Uterus (tissue), 4 donors: ENCODE results near the gene EIF4EBP2. TPM values are rescaled to one million over a fixed set of nuclear protein-coding genes. Genes with fewer than 3 reads are reported as not detected.

ENCODE experiments used
- DNase-seq, 2 donors: peaks; one replicate each; pipeline ENCODE4 v3.0.0-alpha.2; 2019 to 2020
- H3K27ac ChIP-seq, 2 donors: fragments of 200-600 bp; sonication (generic); 1 replicate in 1 of 2; 2 replicates in 1 of 2; pipeline ENCODE4 v1.5.1; 2016 to 2018
- H3K27me3 ChIP-seq, 2 donors: fragments of 200-600 bp; sonication (generic); one replicate each; pipeline ENCODE4 v1.5.1; 2018 to 2019; ENCODE audit warnings: control low read depth in 1 of 2
- H3K36me3 ChIP-seq, 2 donors: fragments of 200-600 bp; sonication (generic); one replicate each; pipeline ENCODE4 v1.5.1; 2019; ENCODE audit warnings: control low read depth in 1 of 2
- H3K4me1 ChIP-seq, 2 donors: fragments of 200-600 bp; sonication (generic); one replicate each; pipeline ENCODE4 v1.5.1; 2018 to 2019; ENCODE audit warnings: control low read depth in 1 of 2
- H3K4me3 ChIP-seq, 2 donors: fragments of 200-600 bp; sonication (generic); 1 replicate in 1 of 2; 2 replicates in 1 of 2; pipeline ENCODE4 v1.5.1; 2018 to 2019; ENCODE audit warnings: mild to moderate bottlenecking in 1 of 2
- H3K9me3 ChIP-seq, 2 donors: fragments of 200-600 bp; sonication (generic); one replicate each; pipeline ENCODE4 v1.5.1; 2019; ENCODE audit warnings: control low read depth in 1 of 2
- CTCF ChIP-seq, 4 experiments: fragments of 200-600 bp in 2 of 4; fragments of 450-650 bp in 2 of 4; sonication (generic) in 2 of 4; IDR thresholded peaks; one replicate each; pipeline ENCODE4 v1.5.1; 2016 to 2019; ENCODE audit warnings: antibody characterized with exemption in 4 of 4, mild to moderate bottlenecking in 2 of 4, moderate library complexity in 1 of 4
- POLR2A ChIP-seq, 2 donors: fragments of 450-650 bp; IDR thresholded peaks; one replicate each; pipeline ENCODE4 v1.6.1; 2016; ENCODE audit warnings: antibody characterized with exemption in 2 of 2, mild to moderate bottlenecking in 1 of 2, moderate library complexity in 1 of 2
- intact Hi-C: fragments of 100-400 bp; cut with DNase I; formaldehyde crosslinking; loops from one replicate; pipeline ENCODE4 v1.15.1; 2023; ENCODE audit warnings: low total_unique reads
- total RNA-seq, 4 donors: library from RNA; depleted of rRNA in 3 of 4; stranded (reverse); fragments of >200 nt in 3 of 4; gene quantifications; one replicate each; pipeline versions ENCODE4 v1.1.0 to v1.2.4, GENCODE V29; 2014 to 2023
- donor health status: DM: yes; HTN: yes; CAD: no.

Gene EIF4EBP2
- total RNA-seq, 4 donors from 2014 or later, result 26.9 to 70.3 (median 46.3) TPM

GRCh38 chr10:70448236-70448635, 44.3 kb downstream of the EIF4EBP2 start:
- TF ChIP-seq CTCF (IDR thresholded peaks at IDR 0.05) (no peak), POLR2A (IDR thresholded peaks at IDR 0.05) (no peak)
- Histone ChIP-seq H3K9me3 (no peaks in the 10 kb centered on the region), H3K4me3 (no peak overlapping the region), H3K36me3 (no peaks in the 10 kb centered on the region), H3K27me3 (no peaks in the 10 kb centered on the region), H3K4me1 (peaks cover 0 to 3% of the 10 kb centered on the region in 2 donors), H3K27ac (no peak overlapping the region)
- intact Hi-C loops, result no loop called here
- DNase-seq, result no peak

DNA sequence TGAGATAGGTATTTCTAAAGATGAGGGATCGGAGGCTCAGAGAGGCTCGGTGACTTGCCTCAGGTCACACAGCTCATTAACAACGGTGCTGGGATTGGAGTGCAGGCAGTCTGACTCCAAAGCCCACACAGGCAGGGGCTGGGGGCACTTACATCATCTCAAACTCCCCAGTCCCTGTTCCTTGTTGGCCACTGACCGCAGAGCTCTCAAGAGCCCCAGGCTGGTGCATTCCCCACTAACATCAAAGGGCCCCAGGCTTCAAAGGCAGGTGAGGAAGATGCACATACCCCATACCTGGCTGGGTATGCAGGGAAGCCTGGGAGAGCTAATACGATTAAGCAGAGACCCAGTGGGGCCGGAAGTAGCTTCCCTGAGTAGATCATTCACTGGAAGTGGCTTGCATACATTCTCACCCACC, 51.3 kb downstream of the EIF4EBP2 start:
- H3K9me3 ChIP-seq, result no peaks in the 10 kb centered on the region
- H3K36me3 ChIP-seq, result no peaks in the 10 kb centered on the region
- intact Hi-C loops, result no loop called here
- DNase-seq, result no peak
- no peak overlapping the region for H3K4me3 ChIP-seq
- no peak for TF ChIP-seq CTCF (IDR thresholded peaks at IDR 0.05)
- H3K27me3 ChIP-seq, result no peaks in the 10 kb centered on the region
- no peak overlapping the region for H3K27ac ChIP-seq
- no peaks in the 10 kb centered on the region for H3K4me1 ChIP-seq

DNA sequence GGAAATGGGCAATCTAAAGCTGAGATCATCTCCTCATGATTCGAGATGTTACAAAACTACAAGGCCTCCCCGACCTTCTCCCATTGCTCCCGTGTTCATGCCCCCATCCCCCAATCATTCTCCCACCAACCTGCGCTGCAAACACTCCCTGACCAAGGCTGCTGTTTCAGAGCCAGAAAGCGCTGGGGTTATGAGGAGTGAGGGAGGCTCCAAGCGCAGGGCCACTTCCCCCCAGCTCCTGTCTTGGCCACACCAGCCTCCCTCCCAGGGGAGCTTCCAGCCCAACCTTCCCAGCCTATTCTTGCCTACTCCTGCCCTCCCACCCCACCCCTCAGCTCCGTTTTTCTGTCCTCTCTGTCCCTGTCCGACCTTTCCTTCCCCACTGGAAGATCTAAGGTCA, 52.2 kb downstream of the EIF4EBP2 start:
- intact Hi-C loops, result no loop called here
- H3K4me1 ChIP-seq, result no peaks in the 10 kb centered on the region
- no peak for DNase-seq
- H3K27me3 ChIP-seq, result no peaks in the 10 kb centered on the region
- no peak overlapping the region for H3K4me3 ChIP-seq
- H3K27ac ChIP-seq, result no peak overlapping the region
- H3K9me3 ChIP-seq, result no peaks in the 10 kb centered on the region
- TF ChIP-seq CTCF (IDR thresholded peaks at IDR 0.05) (no peak), POLR2A (IDR thresholded peaks at IDR 0.05) (no peak)
- H3K36me3 ChIP-seq, result no peaks in the 10 kb centered on the region

DNA sequence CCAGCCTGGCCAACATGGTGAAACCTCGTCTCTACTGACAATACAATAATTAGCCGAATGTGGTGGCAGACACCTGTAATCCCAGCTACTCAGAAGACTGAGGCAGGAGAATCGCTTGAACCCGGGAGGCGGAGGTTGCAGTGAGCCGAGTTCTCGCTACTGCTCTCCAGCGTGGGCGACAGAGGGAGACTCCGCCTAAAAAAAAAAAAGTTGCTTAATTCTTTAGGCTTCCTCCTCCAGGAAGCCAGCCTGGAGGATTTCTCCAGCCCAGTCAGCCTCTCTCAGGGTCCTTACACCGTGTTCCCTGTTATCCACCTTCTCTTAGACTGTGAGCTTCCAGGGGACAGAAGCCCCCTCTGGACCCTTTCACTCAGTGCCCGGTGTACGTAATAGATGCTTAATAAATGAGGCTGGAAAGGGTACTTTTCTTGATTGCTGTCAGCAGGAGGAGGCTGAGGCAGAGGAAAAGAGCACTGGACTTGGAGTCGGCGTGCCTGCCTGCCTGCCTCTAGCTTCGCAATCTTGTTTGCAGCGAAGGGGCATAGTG, 53.9 kb downstream of the EIF4EBP2 start:
- H3K36me3 ChIP-seq, result no peaks in the 10 kb centered on the region
- TF ChIP-seq POLR2A (IDR thresholded peaks at IDR 0.05) (no peak), CTCF (IDR thresholded peaks at IDR 0.05) (no peak)
- no peaks in the 10 kb centered on the region for H3K27me3 ChIP-seq
- intact Hi-C loops, result no loop called here
- H3K4me1 ChIP-seq, result no peaks in the 10 kb centered on the region
- no peak for DNase-seq
- H3K27ac ChIP-seq, result peak overlapping the region in 1 of 2 donors; percentile 62
- H3K4me3 ChIP-seq, result peak overlapping the region in 1 of 2 donors; percentile 32
- H3K9me3 ChIP-seq, result no peaks in the 10 kb centered on the region

- H3K4me3 ChIP-seq, result peak overlapping the region; percentile 13 to 32
- no peaks in the 10 kb centered on the region for H3K27me3 ChIP-seq
- H3K36me3 ChIP-seq, result no peaks in the 10 kb centered on the region
- H3K27ac ChIP-seq, result peak overlapping the region; percentile 22 to 62
- DNase-seq, result peak; percentile 71 to 78
- intact Hi-C loops, result no loop called here
- H3K9me3 ChIP-seq, result no peaks in the 10 kb centered on the region
- TF ChIP-seq CTCF (IDR thresholded peaks at IDR 0.05), result peak in 2 of 4 experiments; percentile 34 to 41
- peak in 1 of 2 donors; percentile 36 for TF ChIP-seq POLR2A (IDR thresholded peaks at IDR 0.05)
- H3K4me1 ChIP-seq, result no peaks in the 10 kb centered on the region
These were observed 54.5 kb downstream of the EIF4EBP2 start for GRCh38 chr10:70458329-70459060.
